ENCODE measurements around the gene EHF. TPM values are rescaled to one million over a fixed set of nuclear protein-coding genes. Genes with fewer than 3 reads are reported as not detected.

Gene EHF
- polyA plus RNA-seq, 1 donor (not counting 4 experiments of a cell fraction or from before 2014, with no cell fraction given) = 64.2 TPM

DNA sequence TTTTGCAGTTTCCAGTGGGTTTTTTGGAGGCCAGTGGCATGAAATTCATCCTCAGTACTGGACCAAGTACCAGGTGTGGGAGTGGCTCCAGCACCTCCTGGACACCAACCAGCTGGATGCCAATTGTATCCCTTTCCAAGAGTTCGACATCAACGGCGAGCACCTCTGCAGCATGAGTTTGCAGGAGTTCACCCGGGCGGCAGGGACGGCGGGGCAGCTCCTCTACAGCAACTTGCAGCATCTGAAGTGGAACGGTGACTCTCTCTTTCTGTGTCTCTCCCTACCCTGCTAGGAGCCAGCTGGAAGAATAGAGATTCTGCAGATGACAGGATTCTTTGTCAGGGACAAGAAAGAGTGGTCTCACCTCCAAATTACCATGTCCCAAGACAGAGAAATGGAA is 25.5 kb downstream of the EHF start:
- TF ChIP-seq, protein P1, sequence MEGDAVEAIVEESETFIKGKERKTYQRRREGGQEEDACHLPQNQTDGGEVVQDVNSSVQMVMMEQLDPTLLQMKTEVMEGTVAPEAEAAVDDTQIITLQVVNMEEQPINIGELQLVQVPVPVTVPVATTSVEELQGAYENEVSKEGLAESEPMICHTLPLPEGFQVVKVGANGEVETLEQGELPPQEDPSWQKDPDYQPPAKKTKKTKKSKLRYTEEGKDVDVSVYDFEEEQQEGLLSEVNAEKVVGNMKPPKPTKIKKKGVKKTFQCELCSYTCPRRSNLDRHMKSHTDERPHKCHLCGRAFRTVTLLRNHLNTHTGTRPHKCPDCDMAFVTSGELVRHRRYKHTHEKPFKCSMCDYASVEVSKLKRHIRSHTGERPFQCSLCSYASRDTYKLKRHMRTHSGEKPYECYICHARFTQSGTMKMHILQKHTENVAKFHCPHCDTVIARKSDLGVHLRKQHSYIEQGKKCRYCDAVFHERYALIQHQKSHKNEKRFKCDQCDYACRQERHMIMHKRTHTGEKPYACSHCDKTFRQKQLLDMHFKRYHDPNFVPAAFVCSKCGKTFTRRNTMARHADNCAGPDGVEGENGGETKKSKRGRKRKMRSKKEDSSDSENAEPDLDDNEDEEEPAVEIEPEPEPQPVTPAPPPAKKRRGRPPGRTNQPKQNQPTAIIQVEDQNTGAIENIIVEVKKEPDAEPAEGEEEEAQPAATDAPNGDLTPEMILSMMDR (optimal IDR thresholded peaks at IDR 0.05 in 1 of 3, IDR thresholded peaks at IDR 0.05 in 1 of 3, conservative IDR thresholded peaks at IDR 0.05 in 1 of 3; ENCODE audit: extremely low read depth in 1 of 3, insufficient read depth in 2 of 3, low read length in 3 of 3) = no peak
- no peak for TF ChIP-seq EZH2 (IDR thresholded peaks at IDR 0.05; ENCODE audit: low read length)
- Histone ChIP-seq H3K4me1 (ENCODE audit: control insufficient read depth, extremely low read depth, insufficient read depth, low read length) (peaks cover 65% of the 10 kb centered on the region), H3K36me3 (ENCODE audit: control insufficient read depth in 2 of 2, extremely low read depth in 1 of 2, insufficient read depth in 2 of 2, low read length in 2 of 2) (peaks cover 23 to 57% of the 10 kb centered on the region in 2 experiments), H3K79me2 (ENCODE audit: control insufficient read depth, insufficient read depth, low read length) (peaks cover 40% of the 10 kb centered on the region), H3K4me3 (ENCODE audit: control insufficient read depth in 2 of 3, extremely low read depth in 1 of 3, insufficient read depth in 2 of 3, low read depth in 1 of 3, low read length in 3 of 3) (no peak overlapping the region), H3K27ac (ENCODE audit: control insufficient read depth, insufficient read depth, low read length) (peak overlapping the region; percentile 25), H3K9ac (ENCODE audit: control insufficient read depth, extremely low read depth, insufficient read depth, low read length) (no peak overlapping the region), H3K9me3 (ENCODE audit: control insufficient read depth, low read depth, low read length) (no peaks in the 10 kb centered on the region), H3K4me2 (ENCODE audit: control insufficient read depth, extremely low read depth, insufficient read depth, low read depth, low read length) (no peak overlapping the region), H4K20me1 (ENCODE audit: control insufficient read depth, extremely low read depth, insufficient read depth, low read length) (no peaks in the 10 kb centered on the region), H3K27me3 (ENCODE audit: control insufficient read depth, extremely low read depth, insufficient read depth, low read length) (no peaks in the 10 kb centered on the region), H2AFZ (ENCODE audit: control insufficient read depth, low read length) (no peak overlapping the region), H3K9me1 (ENCODE audit: control insufficient read depth, extremely low read depth, insufficient read depth, low read length) (peaks cover 2% of the 10 kb centered on the region)
- FAIRE-seq (no peak), DNase-seq (ENCODE audit: low read depth, low spot score) (no peak)
- dilution Hi-C loops (cut with MboI; ENCODE audit: extremely low pct_ligation_motif_present, low sequenced_read_pairs) = no loop called here

DNA sequence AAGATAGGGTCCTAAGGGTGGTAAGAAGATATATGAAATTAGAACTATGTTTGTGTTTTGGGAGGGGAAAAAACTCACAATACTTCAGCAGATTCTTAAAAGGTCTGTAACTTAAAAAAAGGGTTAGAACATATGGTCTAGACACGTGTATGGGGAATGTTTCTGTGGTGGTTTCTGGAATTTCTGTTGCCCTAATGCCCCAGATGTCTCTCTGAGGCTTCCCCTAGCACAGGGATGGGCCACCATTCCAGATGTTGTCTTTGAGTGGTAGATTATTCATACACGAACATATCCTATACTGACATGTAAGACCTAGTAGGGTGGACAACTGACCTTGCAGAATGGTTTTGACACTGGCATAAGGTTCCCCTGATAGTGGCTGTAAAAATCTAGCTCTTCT is 26.2 kb downstream of the EHF start:
- Histone ChIP-seq H3K27me3 (ENCODE audit: control insufficient read depth, extremely low read depth, insufficient read depth, low read length) (no peaks in the 10 kb centered on the region), H3K4me3 (ENCODE audit: control insufficient read depth in 2 of 3, extremely low read depth in 1 of 3, insufficient read depth in 2 of 3, low read depth in 1 of 3, low read length in 3 of 3) (no peak overlapping the region), H3K4me2 (ENCODE audit: control insufficient read depth, extremely low read depth, insufficient read depth, low read depth, low read length) (no peak overlapping the region), H3K9me1 (ENCODE audit: control insufficient read depth, extremely low read depth, insufficient read depth, low read length) (peaks cover 2% of the 10 kb centered on the region), H3K79me2 (ENCODE audit: control insufficient read depth, insufficient read depth, low read length) (peaks cover 36% of the 10 kb centered on the region), H3K36me3 (ENCODE audit: control insufficient read depth in 2 of 2, extremely low read depth in 1 of 2, insufficient read depth in 2 of 2, low read length in 2 of 2) (peaks cover 25 to 61% of the 10 kb centered on the region in 2 experiments), H3K27ac (ENCODE audit: control insufficient read depth, insufficient read depth, low read length) (peak overlapping the region; percentile 52), H4K20me1 (ENCODE audit: control insufficient read depth, extremely low read depth, insufficient read depth, low read length) (no peaks in the 10 kb centered on the region), H3K4me1 (ENCODE audit: control insufficient read depth, extremely low read depth, insufficient read depth, low read length) (peaks cover 65% of the 10 kb centered on the region), H3K9me3 (ENCODE audit: control insufficient read depth, low read depth, low read length) (no peaks in the 10 kb centered on the region), H2AFZ (ENCODE audit: control insufficient read depth, low read length) (no peak overlapping the region), H3K9ac (ENCODE audit: control insufficient read depth, extremely low read depth, insufficient read depth, low read length) (no peak overlapping the region)
- DNase-seq (ENCODE audit: low read depth, low spot score) = no peak
- no peak for TF ChIP-seq EZH2 (IDR thresholded peaks at IDR 0.05; ENCODE audit: low read length)
- TF ChIP-seq, protein P1 (optimal IDR thresholded peaks at IDR 0.05 in 1 of 3, IDR thresholded peaks at IDR 0.05 in 1 of 3, conservative IDR thresholded peaks at IDR 0.05 in 1 of 3; ENCODE audit: extremely low read depth in 1 of 3, insufficient read depth in 2 of 3, low read length in 3 of 3) = no peak
- no peak for FAIRE-seq
- dilution Hi-C loops (cut with MboI; ENCODE audit: extremely low pct_ligation_motif_present, low sequenced_read_pairs) = no loop called here

Data from keratinocyte (primary cell).